Naive thymus-derived CD4-positive, alpha-beta T cell (primary cell): Measurements from ENCODE around the gene TSPOAP1. TPM values are rescaled to one million over a fixed set of nuclear protein-coding genes. Genes with fewer than 3 reads are reported as not detected.

Experiments
- ATAC-seq: fragments of 150-1000 bp; cut with Tn5 transposase; 2 replicates; pipeline ENCODE4 v1.10.0; 2021; ENCODE audit warnings: mild to moderate bottlenecking, moderate library complexity
- CTCF ChIA-PET: fragments of 350-600 bp; sonication (Branson Sonifier 250); formaldehyde crosslinking; loops from one replicate; lab custom pipeline; 2021; ENCODE audit warnings: antibody characterized with exemption; lab: Charles Lee
- POLR2A ChIA-PET: fragments of 350-600 bp; sonication (Branson Sonifier 250); formaldehyde crosslinking; loops from one replicate; lab custom pipeline; 2021; ENCODE audit warnings: antibody characterized with exemption, inconsistent platforms; lab: Charles Lee
- DNase-seq, 9 donors: peaks; one replicate each; pipeline versions ENCODE4 v3.0.0 to v3.0.0-alpha.2; 2020 to 2022; ENCODE audit warnings: mixed read lengths in 1 of 9
- H3K27ac ChIP-seq: one replicate; pipeline ENCODE4 v1.7.0; 2013; ENCODE audit warnings: mild to moderate bottlenecking, low read depth, low read length, moderate library complexity
- H3K27me3 ChIP-seq, 2 donors: one replicate each; pipeline ENCODE4 v1.7.0; 2013; ENCODE audit warnings: low read length in 2 of 2, mild to moderate bottlenecking in 2 of 2, moderate library complexity in 2 of 2; ENCODE audit not compliant: control insufficient read depth in 2 of 2, insufficient read depth in 2 of 2
- H3K36me3 ChIP-seq, 3 experiments: 1 replicate in 2 of 3; 2 replicates in 1 of 3; pipeline ENCODE4 v1.7.0; 2013; ENCODE audit warnings: low read length in 3 of 3, mild to moderate bottlenecking in 3 of 3, moderate library complexity in 1 of 3; ENCODE audit not compliant: insufficient read depth in 3 of 3, control insufficient read depth in 2 of 3
- H3K4me1 ChIP-seq, 2 donors: one replicate each; pipeline ENCODE4 v1.7.0; 2013; ENCODE audit warnings: low read length in 2 of 2, mild to moderate bottlenecking in 2 of 2, moderate library complexity in 1 of 2; ENCODE audit not compliant: control insufficient read depth in 2 of 2, insufficient read depth in 2 of 2
- H3K4me3 ChIP-seq: 2 replicates; pipeline ENCODE4 v1.7.0; 2013; ENCODE audit warnings: mild to moderate bottlenecking, low read length
- H3K9me3 ChIP-seq, 3 experiments: 1 replicate in 2 of 3; 2 replicates in 1 of 3; pipeline ENCODE4 v1.7.0; 2013; ENCODE audit warnings: low read length in 3 of 3; ENCODE audit not compliant: control insufficient read depth in 2 of 3
- H3K27ac Mint-ChIP-seq, 9 donors: one replicate each; pipeline ENCODE4 v1.8.0; 2020 to 2022; ENCODE audit warnings: mixed read lengths in 9 of 9, mild to moderate bottlenecking in 8 of 9, moderate library complexity in 5 of 9, inconsistent platforms in 2 of 9
- H3K27me3 Mint-ChIP-seq, 5 donors: one replicate each; pipeline ENCODE4 v1.8.0; 2021 to 2022; ENCODE audit warnings: mixed read lengths in 5 of 5, mild to moderate bottlenecking in 1 of 5
- H3K36me3 Mint-ChIP-seq, 5 donors: one replicate each; pipeline ENCODE4 v1.8.0; 2020 to 2022; ENCODE audit warnings: mixed read lengths in 5 of 5, mild to moderate bottlenecking in 3 of 5, inconsistent platforms in 1 of 5
- H3K4me1 Mint-ChIP-seq, 7 donors: one replicate each; pipeline ENCODE4 v1.8.0; 2020 to 2022; ENCODE audit warnings: mixed read lengths in 7 of 7, mild to moderate bottlenecking in 3 of 7, inconsistent platforms in 1 of 7
- H3K4me3 Mint-ChIP-seq, 10 donors: one replicate each; pipeline ENCODE4 v1.8.0; 2020 to 2022; ENCODE audit warnings: mild to moderate bottlenecking in 10 of 10, mixed read lengths in 10 of 10, moderate library complexity in 6 of 10, inconsistent platforms in 2 of 10
- H3K9me3 Mint-ChIP-seq, 11 donors: one replicate each; pipeline ENCODE4 v1.8.0; 2020 to 2022; ENCODE audit warnings: mixed read lengths in 11 of 11, mild to moderate bottlenecking in 4 of 11, inconsistent platforms in 1 of 11, moderate library complexity in 1 of 11
- intact Hi-C, 2 donors: fragments of 100-400 bp; cut with micrococcal nuclease; formaldehyde crosslinking; loops; one replicate each; pipeline ENCODE4 v1.15.1; 2023
- polyA plus RNA-seq, 2 donors: library from polyadenylated mRNA; unstranded; fragments of 300-500 nt; fragmentation: Illumina TruSeq; gene quantifications; one replicate each; pipeline ENCODE4 v1.2.3, GENCODE V29; 2021
- total RNA-seq, 6 experiments: library from RNA in 5 of 6; stranded (reverse) in 5 of 6; gene quantifications; 1 replicate in 5 of 6; 2 replicates in 1 of 6; pipeline ENCODE4 v1.2.3 and lab custom pipeline; 2021 to 2026

Gene TSPOAP1
- total RNA-seq: 10 to 100 TPM; 11.2 to 62.5 (median 20.5) TPM
- 1 to 10 TPM in 1 of 2 donors, under 1 TPM in 1; 0.20 to 1.5 TPM for polyA plus RNA-seq
- total RNA-seq (lab: John Stamatoyannopoulos, UW): 28.1 reads per million, percentile 58 among the genes with 10 or more reads in this experiment

DNA sequence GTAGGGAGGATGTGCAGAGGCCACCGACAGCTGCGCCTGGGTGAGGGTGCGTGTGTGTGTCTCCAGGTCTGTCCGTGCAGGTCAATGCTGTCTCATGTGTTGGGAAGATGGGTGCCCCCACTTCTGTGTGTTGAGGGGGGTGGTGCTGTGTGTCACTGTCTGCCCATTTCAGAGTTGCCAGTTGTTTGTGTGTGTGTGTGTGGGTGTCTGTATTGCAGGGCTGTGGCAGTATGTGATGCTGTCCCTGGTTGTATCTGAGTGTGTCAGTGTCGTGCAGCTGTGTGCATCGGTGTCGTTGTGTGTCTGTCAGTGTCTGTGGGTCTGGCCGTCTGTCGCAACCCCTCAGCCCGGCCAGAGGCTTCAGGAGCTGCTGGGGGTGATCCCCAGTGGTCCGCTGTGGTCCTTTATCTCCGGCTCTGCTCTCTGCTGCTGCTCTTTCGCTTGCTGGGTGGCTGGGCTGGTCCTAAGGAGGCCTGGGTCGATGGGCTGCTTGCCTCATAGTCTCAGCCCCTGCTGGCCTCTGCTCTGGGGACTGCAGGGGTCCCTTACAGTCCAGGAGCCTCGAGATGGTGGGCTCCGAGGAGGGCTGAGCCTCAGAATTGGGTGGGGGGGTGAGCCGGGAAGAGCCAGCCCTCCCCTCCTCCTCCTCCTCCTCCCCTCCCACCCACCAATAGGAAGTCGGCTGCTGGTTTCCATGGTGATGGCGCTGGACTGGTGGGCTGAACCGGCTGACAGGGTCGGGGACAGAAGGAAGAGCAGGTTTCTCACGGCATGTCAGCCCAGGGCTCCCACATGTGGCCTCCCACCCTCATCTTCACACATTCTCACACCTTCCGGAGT is at the start of gene TSPOAP1:
TSPOAP1 (minus strand) TSS at position 601 of the 840 bp plus-strand sequence. CDS start 875 bp downstream, outside the sequence.
- intact Hi-C loops: loop anchor here (1.0 to 2.0 kb wide), 7 partner anchors 10 to 110 kb away; partner anchors contain the start of genes SUPT4H1 (in 2 of the 2), MKS1 (in 1 of the 2) and RNF43 (in 1 of the 2)
- ChIA-PET CTCF (interaction anchor here (1.3 to 3.5 kb wide), 5 partner anchors 10 to 24 kb away, joined by 4 to 37 read pairs (median 31); partner anchors contain the start of gene SUPT4H1), POLR2A (interaction anchor here (1.0 to 17.0 kb wide), 10 partner anchors 11 to 91 kb away, joined by 3 to 792 read pairs (median 7); partner anchors contain the start of genes RNF43 and SUPT4H1)
- Histone ChIP-seq H3K27ac (peak within 1 kb of the TSS; percentile 98), H3K4me1 (peaks cover 0 to 13% of the 10 kb centered on the region in 2 donors), H3K4me3 (peak within 1 kb of the TSS; percentile 64), H3K36me3 (peaks cover 12 to 25% (median 17%) of the 10 kb centered on the region in 3 experiments), H3K9me3 (no peaks in the 10 kb centered on the region), H3K27me3 (no peaks in the 10 kb centered on the region)
- Mint-ChIP-seq H3K27ac (peak within 1 kb of the TSS; percentile 91 to 98 (median 94)), H3K27me3 (peaks cover 0 to 19% (median 0%) of the 10 kb centered on the region in 5 donors), H3K36me3 (peaks cover 13 to 41% (median 15%) of the 10 kb centered on the region in 5 donors), H3K9me3 (peaks cover 0 to 4% (median 0%) of the 10 kb centered on the region in 11 donors), H3K4me1 (peaks cover 31 to 54% (median 43%) of the 10 kb centered on the region in 7 donors), H3K4me3 (peak within 1 kb of the TSS; percentile 86 to 100 (median 94))
- ATAC-seq (peak; percentile 26), DNase-seq (peak in 8 of 9 donors; percentile 48 to 77 (median 56))

GRCh38 chr17:58377661-58378060 is 49.1 kb upstream of the TSPOAP1 start:
- ChIA-PET POLR2A (interaction anchor here (0.9 to 4.6 kb wide), 3 partner anchors 17 to 24 kb away, joined by 3 to 28 read pairs (median 4); partner anchors contain the start of gene SUPT4H1), CTCF (no interaction called here)
- peaks cover 32 to 55% (median 51%) of the 10 kb centered on the region in 7 donors for H3K4me1 Mint-ChIP-seq
- peaks cover 0 to 1% (median 0%) of the 10 kb centered on the region in 11 donors for H3K9me3 Mint-ChIP-seq
- DNase-seq (no peak), ATAC-seq (no peak)
- intact Hi-C loops: loop anchor here in 1 of 2 donors (2.0 kb wide), 1 partner anchor 25 kb away; the partner anchor contains the start of gene SUPT4H1
- no peak overlapping the region for H3K27ac ChIP-seq
- H3K4me1 ChIP-seq: peaks cover 13 to 34% of the 10 kb centered on the region in 2 donors
- H3K36me3 Mint-ChIP-seq: peaks cover 0 to 10% (median under 1%) of the 10 kb centered on the region in 5 donors
- H3K36me3 ChIP-seq: no peaks in the 10 kb centered on the region
- no peaks in the 10 kb centered on the region for H3K27me3 ChIP-seq
- peak overlapping the region in 3 of 10 donors; percentile 5 to 29 (median 5) for H3K4me3 Mint-ChIP-seq
- no peak overlapping the region for H3K4me3 ChIP-seq
- H3K27ac Mint-ChIP-seq: no peak overlapping the region
- no peaks in the 10 kb centered on the region for H3K27me3 Mint-ChIP-seq
- no peaks in the 10 kb centered on the region for H3K9me3 ChIP-seq

- CTCF ChIA-PET: no interaction called here
Measured at GRCh38 chr17:58377093-58377601, 48.6 kb upstream of the TSPOAP1 start.

GRCh38 chr17:58376472-58377000 is 47.9 kb upstream of the TSPOAP1 start:
- Histone ChIP-seq H3K9me3 (no peaks in the 10 kb centered on the region), H3K4me3 (no peak overlapping the region), H3K27ac (no peak overlapping the region), H3K4me1 (peaks cover 6 to 22% of the 10 kb centered on the region in 2 donors), H3K36me3 (no peaks in the 10 kb centered on the region), H3K27me3 (no peaks in the 10 kb centered on the region)
- DNase-seq: no peak
- H3K9me3 Mint-ChIP-seq: peaks cover 0 to 1% (median 0%) of the 10 kb centered on the region in 11 donors
- ATAC-seq: peak; percentile 42
- H3K27me3 Mint-ChIP-seq: no peaks in the 10 kb centered on the region
- H3K4me1 Mint-ChIP-seq: peaks cover 23 to 44% (median 41%) of the 10 kb centered on the region in 7 donors
- intact Hi-C loops: no loop called here
- CTCF ChIA-PET: no interaction called here
- no peak overlapping the region for H3K4me3 Mint-ChIP-seq
- POLR2A ChIA-PET: interaction anchor here (0.9 to 4.6 kb wide), 2 partner anchors 23 to 38 kb away, joined by 4 to 28 read pairs; partner anchors contain the start of gene SUPT4H1
- H3K27ac Mint-ChIP-seq: no peak overlapping the region
- peaks cover 0 to 16% (median 4%) of the 10 kb centered on the region in 5 donors for H3K36me3 Mint-ChIP-seq

More at GRCh38 chr17:58377093-58377601, 48.6 kb upstream of the TSPOAP1 start:
- Histone ChIP-seq H3K36me3 (no peaks in the 10 kb centered on the region), H3K27me3 (no peaks in the 10 kb centered on the region), H3K27ac (no peak overlapping the region), H3K9me3 (no peaks in the 10 kb centered on the region), H3K4me3 (no peak overlapping the region), H3K4me1 (peaks cover 10 to 28% of the 10 kb centered on the region in 2 donors)
- POLR2A ChIA-PET: interaction anchor here (0.9 to 4.6 kb wide), 3 partner anchors 23 to 37 kb away, joined by 3 to 28 read pairs (median 4); partner anchors contain the start of gene SUPT4H1
- no peak for ATAC-seq
- peaks cover 0 to 1% (median 0%) of the 10 kb centered on the region in 11 donors for H3K9me3 Mint-ChIP-seq
- no peak overlapping the region for H3K4me3 Mint-ChIP-seq
- no peak overlapping the region for H3K27ac Mint-ChIP-seq
- no peak for DNase-seq
- H3K27me3 Mint-ChIP-seq: no peaks in the 10 kb centered on the region
- peaks cover 0 to 12% (median 4%) of the 10 kb centered on the region in 5 donors for H3K36me3 Mint-ChIP-seq
- intact Hi-C loops: no loop called here
- peaks cover 27 to 50% (median 46%) of the 10 kb centered on the region in 7 donors for H3K4me1 Mint-ChIP-seq

DNA sequence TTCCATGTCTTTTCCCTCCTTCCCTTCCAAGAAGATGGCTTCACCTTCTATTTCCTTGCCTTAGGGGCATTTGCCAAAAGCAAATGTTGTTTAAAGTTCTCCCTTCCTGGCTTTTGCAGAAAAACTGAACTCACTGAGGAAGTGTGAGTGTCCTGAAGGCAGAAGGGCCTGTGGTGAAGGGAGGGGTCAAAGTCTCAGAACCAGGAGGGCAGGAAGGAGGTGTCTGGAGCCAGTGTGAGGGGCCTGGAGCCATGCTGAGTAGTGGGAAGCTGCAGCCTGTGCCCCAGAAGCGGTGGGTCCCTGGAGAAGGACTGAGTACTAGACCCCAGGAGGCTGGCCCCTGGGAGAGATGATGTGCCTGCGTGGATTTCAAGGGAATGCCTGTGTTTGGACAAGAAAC is 47.2 kb upstream of the TSPOAP1 start:
- intact Hi-C loops: no loop called here
- DNase-seq (no peak), ATAC-seq (no peak)
- Mint-ChIP-seq H3K4me3 (no peak overlapping the region), H3K9me3 (peaks cover 0 to 1% (median 0%) of the 10 kb centered on the region in 11 donors), H3K36me3 (peaks cover 0 to 16% (median 4%) of the 10 kb centered on the region in 5 donors), H3K27me3 (no peaks in the 10 kb centered on the region), H3K27ac (no peak overlapping the region), H3K4me1 (peaks cover 24 to 38% (median 36%) of the 10 kb centered on the region in 7 donors)
- ChIA-PET POLR2A (no interaction called here), CTCF (no interaction called here)
- Histone ChIP-seq H3K9me3 (no peaks in the 10 kb centered on the region), H3K27ac (no peak overlapping the region), H3K4me1 (peaks cover 6 to 18% of the 10 kb centered on the region in 2 donors), H3K4me3 (no peak overlapping the region), H3K36me3 (peaks cover 0 to 1% (median 0%) of the 10 kb centered on the region in 3 experiments), H3K27me3 (no peaks in the 10 kb centered on the region)

GRCh38 chr17:58375256-58375655 is 46.7 kb upstream of the TSPOAP1 start:
- ChIA-PET CTCF (no interaction called here), POLR2A (no interaction called here)
- H3K27ac ChIP-seq: no peak overlapping the region
- H3K4me1 ChIP-seq: peaks cover 9 to 18% of the 10 kb centered on the region in 2 donors
- peaks cover 0 to 16% (median 4%) of the 10 kb centered on the region in 5 donors for H3K36me3 Mint-ChIP-seq
- H3K27me3 ChIP-seq: no peaks in the 10 kb centered on the region
- H3K4me3 ChIP-seq: no peak overlapping the region
- peaks cover 0 to 1% (median 0%) of the 10 kb centered on the region in 11 donors for H3K9me3 Mint-ChIP-seq
- peaks cover 0 to 6% (median 0%) of the 10 kb centered on the region in 3 experiments for H3K36me3 ChIP-seq
- peak; percentile 46 for ATAC-seq
- H3K4me1 Mint-ChIP-seq: peaks cover 26 to 37% (median 34%) of the 10 kb centered on the region in 7 donors
- no peaks in the 10 kb centered on the region for H3K27me3 Mint-ChIP-seq
- intact Hi-C loops: no loop called here
- DNase-seq: no peak
- no peak overlapping the region for H3K27ac Mint-ChIP-seq
- no peaks in the 10 kb centered on the region for H3K9me3 ChIP-seq
- no peak overlapping the region for H3K4me3 Mint-ChIP-seq
